ENCODE results near the gene DNAH9. TPM values are rescaled to one million over a fixed set of nuclear protein-coding genes. Genes with fewer than 3 reads are reported as not detected.
A peak's percentile ranks its signal among the peaks of the same experiment; 100 is the strongest.

The DNAH9 gene
- total and polyA plus RNA-seq, 2 of the 8 experiments (the other 6 are each of a cell fraction or from before 2014, with no cell fraction given) = 0.21 to 0.86 TPM

DNA sequence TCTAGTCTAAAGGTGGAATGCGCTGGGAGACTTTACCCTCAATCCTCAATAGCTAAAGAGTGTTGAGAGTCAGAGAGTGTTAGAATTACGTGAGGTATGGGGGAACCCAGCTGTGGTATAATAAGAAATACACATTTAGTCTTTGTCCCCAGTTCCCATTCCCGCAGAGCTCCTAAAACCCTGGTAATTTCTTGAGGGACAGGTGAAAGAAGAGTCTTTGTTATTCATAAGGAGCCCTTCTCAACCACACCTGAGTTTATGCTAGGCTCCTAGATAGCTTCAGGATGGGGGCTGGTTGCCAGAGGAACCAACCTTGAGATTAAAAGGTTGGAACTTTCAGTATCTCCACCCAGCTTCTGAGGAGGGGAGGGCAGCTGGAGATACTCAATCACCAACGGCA lies 393.2 kb downstream of the DNAH9 start:
- no peak overlapping the region for H3K56ac ChIP-seq (replicated peaks; ENCODE audit: insufficient read length, low read depth, low read length)
- ChIA-PET CTCF (ENCODE audit: partially characterized antibody) (interaction anchor here (1.0 to 3.7 kb wide), 4 partner anchors 10 to 97 kb away, joined by 3 to 14 read pairs (median 4); no protein-coding TSS in a partner anchor), POLR2A (ENCODE audit: partially characterized antibody) (interaction anchor here (0.7 to 1.4 kb wide), 3 partner anchors 8 to 230 kb away, joined by 3 read pairs; partner anchors contain the start of gene MAP2K4)
- no peak overlapping the region for H3K9ac ChIP-seq (replicated peaks in 1 of 4; ENCODE audit: extremely low read depth in 1 of 4, low read depth in 3 of 4, low read length in 3 of 4)
- no peak for DNase-seq (ENCODE audit: low read depth in 1 of 2, low spot score in 2 of 2)
- no peak overlapping the region for H2AK5ac ChIP-seq (ENCODE audit: low read depth, low read length)
- 0 out of 4 replicates have a peak, but pooled peaks cover 0 to 6% of the 10 kb centered on the region in 2 experiments for H3K79me2 ChIP-seq (ENCODE audit: control insufficient read depth in 1 of 2, insufficient read depth in 2 of 2, low read length in 2 of 2)
- H3K4ac ChIP-seq (replicated peaks; ENCODE audit: insufficient read length, low read depth, low read length) = no peak overlapping the region
- no peak overlapping the region for H4K8ac ChIP-seq (ENCODE audit: extremely low read depth, insufficient read depth, low read length)
- peaks cover 0 to 13% (median 7%) of the 10 kb centered on the region in 4 experiments for H3K4me1 ChIP-seq (replicated peaks in 1 of 4; ENCODE audit: control insufficient read depth in 3 of 4, insufficient read depth in 4 of 4, low read length in 3 of 4)
- H3K79me1 ChIP-seq (ENCODE audit: low read depth, low read length) = no peaks in the 10 kb centered on the region
- H3K14ac ChIP-seq (ENCODE audit: insufficient read length) = no peak overlapping the region
- WGBS, 2 experiments (ENCODE audit: extremely low coverage in 1 of 2, insufficient coverage in 1 of 2, insufficient read length in 1 of 2, insufficient replicate concordance in 2 of 2, low coverage in 1 of 2, low lambda C conversion rate in 2 of 2, missing lambda C conversion rate in 1 of 2) = 28% methylated on average over 4 of the region's 4 CpGs; no CpG with 5 or more reads in 1 of the 2 experiments
- no peaks in the 10 kb centered on the region; a peak in 1 of 4 replicates for H3K9me3 ChIP-seq (ENCODE audit: insufficient read depth in 2 of 2, low read depth in 1 of 2, low read length in 1 of 2)
- H3K18ac ChIP-seq (ENCODE audit: extremely low read depth, low read length) = no peak overlapping the region
- peak overlapping the region; percentile 69; the same call in 1 of the 2 replicates for H2BK20ac ChIP-seq (ENCODE audit: low read length)
- H3K27ac ChIP-seq (ENCODE audit: low read depth, low read length) = no peak overlapping the region
- H3K4me2 ChIP-seq (ENCODE audit: insufficient read depth in 1 of 2, low read depth in 2 of 2, low read length in 2 of 2) = peak overlapping the region in 1 of 2 experiments; percentile 35; a peak in 3 of 4 replicates
- no peaks in the 10 kb centered on the region for H4K20me1 ChIP-seq (replicated peaks in 1 of 2; ENCODE audit: control insufficient read depth in 1 of 2, insufficient read depth in 2 of 2, low read length in 2 of 2)
- peak overlapping the region; percentile 88; the same call in 1 of the 2 replicates for H2BK12ac ChIP-seq (ENCODE audit: low read depth, low read length)
- H3K27me3 ChIP-seq (replicated peaks in 1 of 4; ENCODE audit: control insufficient read depth in 3 of 4, extremely low read depth in 1 of 4, insufficient read depth in 3 of 4, low read length in 3 of 4) = no peaks in the 10 kb centered on the region
- no peak overlapping the region for H2AFZ ChIP-seq (ENCODE audit: low read length)
- no peak for FAIRE-seq
- no peak overlapping the region for H2BK120ac ChIP-seq (replicated peaks; ENCODE audit: low read depth, low read length)
- TF ChIP-seq, protein P1, sequence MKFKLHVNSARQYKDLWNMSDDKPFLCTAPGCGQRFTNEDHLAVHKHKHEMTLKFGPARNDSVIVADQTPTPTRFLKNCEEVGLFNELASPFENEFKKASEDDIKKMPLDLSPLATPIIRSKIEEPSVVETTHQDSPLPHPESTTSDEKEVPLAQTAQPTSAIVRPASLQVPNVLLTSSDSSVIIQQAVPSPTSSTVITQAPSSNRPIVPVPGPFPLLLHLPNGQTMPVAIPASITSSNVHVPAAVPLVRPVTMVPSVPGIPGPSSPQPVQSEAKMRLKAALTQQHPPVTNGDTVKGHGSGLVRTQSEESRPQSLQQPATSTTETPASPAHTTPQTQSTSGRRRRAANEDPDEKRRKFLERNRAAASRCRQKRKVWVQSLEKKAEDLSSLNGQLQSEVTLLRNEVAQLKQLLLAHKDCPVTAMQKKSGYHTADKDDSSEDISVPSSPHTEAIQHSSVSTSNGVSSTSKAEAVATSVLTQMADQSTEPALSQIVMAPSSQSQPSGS (IDR thresholded peaks at IDR 0.05; ENCODE audit: low read length) = no peak
- TF ChIP-seq YY1 (IDR thresholded peaks at IDR 0.05; ENCODE audit: low read depth, low read length) (no peak), EGR1 (IDR thresholded peaks at IDR 0.05; ENCODE audit: borderline replicate concordance, low read depth, low read length) (no peak)
- no peak overlapping the region for H2BK15ac ChIP-seq (ENCODE audit: low read length)
- peaks cover 0 to 9% (median 0%) of the 10 kb centered on the region in 4 experiments; a peak in 1 of 8 replicates for H3K36me3 ChIP-seq (ENCODE audit: control insufficient read depth in 2 of 4, insufficient read depth in 4 of 4, low read length in 3 of 4)
- H4K91ac ChIP-seq (replicated peaks; ENCODE audit: insufficient read length, low read length) = no peak overlapping the region
- peak overlapping the region; percentile 61; the same call in 1 of the 2 replicates for H2BK5ac ChIP-seq (ENCODE audit: low read depth, low read length)
- H3K23me2 ChIP-seq (ENCODE audit: low read depth, low read length) = no peaks in the 10 kb centered on the region
- no peak overlapping the region for H3K4me3 ChIP-seq (ENCODE audit: extremely low read depth in 1 of 4, insufficient read depth in 2 of 4, low read depth in 3 of 4, low read length in 4 of 4)
- no peak overlapping the region for H3K23ac ChIP-seq (ENCODE audit: insufficient read length)
- no peak overlapping the region for H4K5ac ChIP-seq (ENCODE audit: insufficient read length, low read depth, low read length)

All from H1 (cell line).